WTC11 (cell line): Measurements from ENCODE around the gene BTN3A1. TPM values are rescaled to one million over a fixed set of nuclear protein-coding genes. Genes with fewer than 3 reads are reported as not detected.

Experiments
- ATAC-seq: fragments of 200-7000 bp; cut with Tn5 transposase; 2 replicates; pipeline ENCODE4 v1.10.0; 2021; ENCODE audit warnings: mild to moderate bottlenecking, moderate library complexity
- CTCF ChIA-PET: fragments of 300-600 bp; sonication (Branson Sonifier 250); formaldehyde crosslinking; loops from one replicate; lab custom pipeline; 2021; ENCODE audit warnings: antibody characterized with exemption; lab: Charles Lee
- POLR2A ChIA-PET: fragments of 350-600 bp; sonication (Branson Sonifier 250); formaldehyde crosslinking; loops from one replicate; lab custom pipeline; 2021; ENCODE audit warnings: antibody characterized with exemption; lab: Charles Lee
- DNase-seq: peaks from one replicate; pipeline ENCODE4 v3.0.0; 2021; ENCODE audit warnings: low spot score
- H3K27ac Mint-ChIP-seq: 2 replicates; pipeline ENCODE4 v1.8.0; 2021; ENCODE audit warnings: mixed read lengths
- H3K27me3 Mint-ChIP-seq: 2 replicates; pipeline ENCODE4 v1.8.0; 2021; ENCODE audit warnings: low read depth, mild to moderate bottlenecking, moderate library complexity, mixed read lengths
- H3K36me3 Mint-ChIP-seq: 2 replicates; pipeline ENCODE4 v1.8.0; 2021; ENCODE audit warnings: mixed read lengths
- H3K4me1 Mint-ChIP-seq: 2 replicates; pipeline ENCODE4 v1.8.0; 2022; ENCODE audit warnings: mixed read lengths
- H3K4me3 Mint-ChIP-seq: 2 replicates; pipeline ENCODE4 v1.8.0; 2021; ENCODE audit warnings: mild to moderate bottlenecking, moderate library complexity, mixed read lengths
- H3K9me3 Mint-ChIP-seq: 2 replicates; pipeline ENCODE4 v1.8.0; 2021; ENCODE audit warnings: mixed read lengths
- CDX4 ChIP-seq: fragments of 250-450 bp; sonication (Bioruptor Pico); IDR thresholded peaks from 2 replicates; pipeline ENCODE4 v1.9.0; 2021; ENCODE audit warnings: moderate library complexity, mild to moderate bottlenecking, inconsistent platforms, borderline replicate concordance
- E2F4 ChIP-seq: sonication (generic); formaldehyde crosslinking; IDR thresholded peaks from 2 replicates; pipeline ENCODE4 v1.8.1; 2022; ENCODE audit warnings: low read depth, mild to moderate bottlenecking, moderate library complexity, missing genetic modification reagents, borderline replicate concordance
- NFATC4 ChIP-seq: fragments of 250-450 bp; sonication (Bioruptor Pico); IDR thresholded peaks from 2 replicates; pipeline ENCODE4 v1.9.0; 2021; ENCODE audit warnings: mild to moderate bottlenecking
- NFYB ChIP-seq: sonication (generic); formaldehyde crosslinking; conservative IDR thresholded peaks from 2 replicates; pipeline ENCODE4 v1.8.0; 2022; ENCODE audit warnings: low read depth, missing genetic modification reagents
- SMAD3 ChIP-seq: sonication (generic); formaldehyde crosslinking; IDR thresholded peaks from 2 replicates; pipeline ENCODE4 v1.8.0; 2022; ENCODE audit warnings: missing genetic modification reagents, mild to moderate bottlenecking, borderline replicate concordance
- TCF7 ChIP-seq: sonication (generic); formaldehyde crosslinking; IDR thresholded peaks from 2 replicates; pipeline ENCODE4 v1.8.0; 2022; ENCODE audit warnings: mild to moderate bottlenecking, low read depth, missing genetic modification reagents, moderate library complexity
- USF1 ChIP-seq: sonication (generic); formaldehyde crosslinking; IDR thresholded peaks from 2 replicates; pipeline ENCODE4 v1.8.0; 2022; ENCODE audit warnings: mild to moderate bottlenecking, missing genetic modification reagents
- ZNF232 ChIP-seq: sonication (generic); formaldehyde crosslinking; IDR thresholded peaks from 2 replicates; pipeline ENCODE4 v1.8.0; 2022; ENCODE audit warnings: mild to moderate bottlenecking, missing genetic modification reagents
- total RNA-seq: library from RNA; stranded (reverse); gene quantifications from 3 replicates; pipeline ENCODE4 v1.2.3, GENCODE V29; 2021
- TF ChIP-seq, protein P1 (sequence below): sonication (generic); formaldehyde crosslinking; IDR thresholded peaks from 2 replicates; pipeline ENCODE4 v1.8.1; 2023; ENCODE audit warnings: mild to moderate bottlenecking, missing genetic modification reagents, borderline replicate concordance
- TF ChIP-seq, protein P2 (sequence below): sonication (generic); formaldehyde crosslinking; IDR thresholded peaks from 2 replicates; pipeline ENCODE4 v1.8.1; 2022; ENCODE audit warnings: mild to moderate bottlenecking, moderate library complexity, missing genetic modification reagents
- TF ChIP-seq, protein P3 (sequence below): sonication (generic); formaldehyde crosslinking; IDR thresholded peaks from 2 replicates; pipeline ENCODE4 v1.8.1; 2023; ENCODE audit warnings: mild to moderate bottlenecking, missing genetic modification reagents
- TF ChIP-seq, protein P4 (sequence below): sonication (generic); formaldehyde crosslinking; IDR thresholded peaks from 2 replicates; pipeline ENCODE4 v1.8.0; 2023; ENCODE audit warnings: missing genetic modification reagents

The BTN3A1 gene
- total RNA-seq, 1 experiment from 2014 or later = 4.5 TPM

DNA sequence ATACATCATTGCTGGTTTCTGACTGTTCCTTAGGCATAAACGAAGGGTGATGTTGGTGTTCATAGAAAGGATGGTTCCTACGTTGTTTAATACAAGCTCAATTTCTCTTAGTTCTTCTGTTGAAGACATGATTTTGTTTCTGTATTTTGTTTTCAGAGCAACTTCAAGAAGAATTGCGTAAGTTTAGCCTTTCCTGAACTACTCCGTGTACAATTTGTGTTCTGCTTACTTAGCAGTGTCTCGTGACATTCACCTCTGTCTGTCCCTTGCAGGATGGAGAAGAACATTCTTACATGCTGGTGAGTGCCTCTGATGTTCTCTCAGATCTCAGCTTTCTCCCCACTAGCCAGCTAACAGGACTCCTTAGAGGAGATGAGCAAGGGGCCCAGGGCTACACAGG lies 11.5 kb upstream of the BTN3A1 start (continued):
- TF ChIP-seq E2F4 (CRISPR knock-in tag) (no peak), NFATC4 (CRISPR knock-in tag) (no peak), TCF7 (CRISPR knock-in tag) (no peak)
- TF ChIP-seq, protein P1, sequence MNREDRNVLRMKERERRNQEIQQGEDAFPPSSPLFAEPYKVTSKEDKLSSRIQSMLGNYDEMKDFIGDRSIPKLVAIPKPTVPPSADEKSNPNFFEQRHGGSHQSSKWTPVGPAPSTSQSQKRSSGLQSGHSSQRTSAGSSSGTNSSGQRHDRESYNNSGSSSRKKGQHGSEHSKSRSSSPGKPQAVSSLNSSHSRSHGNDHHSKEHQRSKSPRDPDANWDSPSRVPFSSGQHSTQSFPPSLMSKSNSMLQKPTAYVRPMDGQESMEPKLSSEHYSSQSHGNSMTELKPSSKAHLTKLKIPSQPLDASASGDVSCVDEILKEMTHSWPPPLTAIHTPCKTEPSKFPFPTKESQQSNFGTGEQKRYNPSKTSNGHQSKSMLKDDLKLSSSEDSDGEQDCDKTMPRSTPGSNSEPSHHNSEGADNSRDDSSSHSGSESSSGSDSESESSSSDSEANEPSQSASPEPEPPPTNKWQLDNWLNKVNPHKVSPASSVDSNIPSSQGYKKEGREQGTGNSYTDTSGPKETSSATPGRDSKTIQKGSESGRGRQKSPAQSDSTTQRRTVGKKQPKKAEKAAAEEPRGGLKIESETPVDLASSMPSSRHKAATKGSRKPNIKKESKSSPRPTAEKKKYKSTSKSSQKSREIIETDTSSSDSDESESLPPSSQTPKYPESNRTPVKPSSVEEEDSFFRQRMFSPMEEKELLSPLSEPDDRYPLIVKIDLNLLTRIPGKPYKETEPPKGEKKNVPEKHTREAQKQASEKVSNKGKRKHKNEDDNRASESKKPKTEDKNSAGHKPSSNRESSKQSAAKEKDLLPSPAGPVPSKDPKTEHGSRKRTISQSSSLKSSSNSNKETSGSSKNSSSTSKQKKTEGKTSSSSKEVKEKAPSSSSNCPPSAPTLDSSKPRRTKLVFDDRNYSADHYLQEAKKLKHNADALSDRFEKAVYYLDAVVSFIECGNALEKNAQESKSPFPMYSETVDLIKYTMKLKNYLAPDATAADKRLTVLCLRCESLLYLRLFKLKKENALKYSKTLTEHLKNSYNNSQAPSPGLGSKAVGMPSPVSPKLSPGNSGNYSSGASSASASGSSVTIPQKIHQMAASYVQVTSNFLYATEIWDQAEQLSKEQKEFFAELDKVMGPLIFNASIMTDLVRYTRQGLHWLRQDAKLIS (CRISPR knock-in tag) = no peak
- TF ChIP-seq, all 79 proteins: peak for 0

DNA sequence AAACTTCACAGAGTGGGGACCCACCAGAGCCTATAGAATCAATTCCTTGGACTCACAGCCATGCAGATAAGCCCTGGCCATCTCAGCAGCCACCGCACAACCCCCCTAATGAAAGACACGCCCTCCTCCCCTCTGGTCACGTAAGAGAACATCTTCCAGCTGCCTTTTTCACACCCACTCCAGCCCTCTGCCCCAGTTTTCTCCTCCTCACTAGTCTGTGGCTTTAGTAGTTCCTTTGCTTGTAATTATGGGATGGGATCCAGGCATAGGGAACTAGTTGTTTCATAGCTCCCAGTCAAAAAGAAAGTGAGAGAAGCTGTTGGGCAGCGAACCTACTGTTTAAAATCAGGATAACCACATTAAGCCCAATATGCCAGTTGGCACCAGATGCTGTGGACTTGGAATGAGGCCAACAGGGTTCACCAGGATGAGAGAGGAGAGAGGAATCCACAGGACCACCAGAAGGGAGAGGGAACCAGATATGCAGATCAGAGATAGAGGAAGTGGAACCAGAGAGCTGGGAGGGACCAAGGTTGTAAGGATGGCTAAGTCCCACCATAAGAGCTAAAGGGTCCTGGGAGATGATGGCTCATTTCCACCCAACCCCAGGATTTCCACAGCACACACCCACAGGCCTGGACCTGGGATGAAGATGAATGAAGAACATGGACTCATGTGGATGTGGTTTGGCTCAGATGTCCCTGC lies 9.0 kb upstream of the BTN3A1 start:
- H3K4me3 Mint-ChIP-seq = no peak overlapping the region
- no peak for DNase-seq
- peaks cover 3% of the 10 kb centered on the region for H3K4me1 Mint-ChIP-seq
- H3K27ac Mint-ChIP-seq = no peak overlapping the region
- peaks cover 30% of the 10 kb centered on the region for H3K36me3 Mint-ChIP-seq
- no peaks in the 10 kb centered on the region for H3K27me3 Mint-ChIP-seq
- ATAC-seq = no peak
- H3K9me3 Mint-ChIP-seq = no peaks in the 10 kb centered on the region
- CTCF ChIA-PET = no interaction called here
- POLR2A ChIA-PET = no interaction called here
- TF ChIP-seq, protein P2, sequence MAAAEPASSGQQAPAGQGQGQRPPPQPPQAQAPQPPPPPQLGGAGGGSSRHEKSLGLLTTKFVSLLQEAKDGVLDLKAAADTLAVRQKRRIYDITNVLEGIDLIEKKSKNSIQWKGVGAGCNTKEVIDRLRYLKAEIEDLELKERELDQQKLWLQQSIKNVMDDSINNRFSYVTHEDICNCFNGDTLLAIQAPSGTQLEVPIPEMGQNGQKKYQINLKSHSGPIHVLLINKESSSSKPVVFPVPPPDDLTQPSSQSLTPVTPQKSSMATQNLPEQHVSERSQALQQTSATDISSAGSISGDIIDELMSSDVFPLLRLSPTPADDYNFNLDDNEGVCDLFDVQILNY (CRISPR knock-in tag) = no peak
- TF ChIP-seq, protein P3, sequence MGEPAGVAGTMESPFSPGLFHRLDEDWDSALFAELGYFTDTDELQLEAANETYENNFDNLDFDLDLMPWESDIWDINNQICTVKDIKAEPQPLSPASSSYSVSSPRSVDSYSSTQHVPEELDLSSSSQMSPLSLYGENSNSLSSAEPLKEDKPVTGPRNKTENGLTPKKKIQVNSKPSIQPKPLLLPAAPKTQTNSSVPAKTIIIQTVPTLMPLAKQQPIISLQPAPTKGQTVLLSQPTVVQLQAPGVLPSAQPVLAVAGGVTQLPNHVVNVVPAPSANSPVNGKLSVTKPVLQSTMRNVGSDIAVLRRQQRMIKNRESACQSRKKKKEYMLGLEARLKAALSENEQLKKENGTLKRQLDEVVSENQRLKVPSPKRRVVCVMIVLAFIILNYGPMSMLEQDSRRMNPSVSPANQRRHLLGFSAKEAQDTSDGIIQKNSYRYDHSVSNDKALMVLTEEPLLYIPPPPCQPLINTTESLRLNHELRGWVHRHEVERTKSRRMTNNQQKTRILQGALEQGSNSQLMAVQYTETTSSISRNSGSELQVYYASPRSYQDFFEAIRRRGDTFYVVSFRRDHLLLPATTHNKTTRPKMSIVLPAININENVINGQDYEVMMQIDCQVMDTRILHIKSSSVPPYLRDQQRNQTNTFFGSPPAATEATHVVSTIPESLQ (CRISPR knock-in tag) = no peak
- TF ChIP-seq USF1 (CRISPR knock-in tag) (no peak), CDX4 (CRISPR knock-in tag) (no peak), SMAD3 (CRISPR knock-in tag) (no peak), NFYB (CRISPR knock-in tag) (no peak), ZNF232 (CRISPR knock-in tag) (no peak)
- TF ChIP-seq, protein P4, sequence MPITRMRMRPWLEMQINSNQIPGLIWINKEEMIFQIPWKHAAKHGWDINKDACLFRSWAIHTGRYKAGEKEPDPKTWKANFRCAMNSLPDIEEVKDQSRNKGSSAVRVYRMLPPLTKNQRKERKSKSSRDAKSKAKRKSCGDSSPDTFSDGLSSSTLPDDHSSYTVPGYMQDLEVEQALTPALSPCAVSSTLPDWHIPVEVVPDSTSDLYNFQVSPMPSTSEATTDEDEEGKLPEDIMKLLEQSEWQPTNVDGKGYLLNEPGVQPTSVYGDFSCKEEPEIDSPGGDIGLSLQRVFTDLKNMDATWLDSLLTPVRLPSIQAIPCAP (CRISPR knock-in tag) = no peak
